HG02759 (cell line): ENCODE measurements around the gene PPP1R27.
"Not testable (repeated sequence)": the region's sequence is repeated elsewhere in the genome, so short reads cannot be mapped to it uniquely, and the experiment has no call there.

ENCODE experiments used
- ATAC-seq: cut with Tn5 transposase; IDR thresholded peaks from one replicate; pipeline ENCODE4 v1.9.1; 2021; ENCODE audit warnings: mild to moderate bottlenecking, moderate library complexity; ENCODE audit not compliant: unreplicated experiment

Gene PPP1R27

DNA sequence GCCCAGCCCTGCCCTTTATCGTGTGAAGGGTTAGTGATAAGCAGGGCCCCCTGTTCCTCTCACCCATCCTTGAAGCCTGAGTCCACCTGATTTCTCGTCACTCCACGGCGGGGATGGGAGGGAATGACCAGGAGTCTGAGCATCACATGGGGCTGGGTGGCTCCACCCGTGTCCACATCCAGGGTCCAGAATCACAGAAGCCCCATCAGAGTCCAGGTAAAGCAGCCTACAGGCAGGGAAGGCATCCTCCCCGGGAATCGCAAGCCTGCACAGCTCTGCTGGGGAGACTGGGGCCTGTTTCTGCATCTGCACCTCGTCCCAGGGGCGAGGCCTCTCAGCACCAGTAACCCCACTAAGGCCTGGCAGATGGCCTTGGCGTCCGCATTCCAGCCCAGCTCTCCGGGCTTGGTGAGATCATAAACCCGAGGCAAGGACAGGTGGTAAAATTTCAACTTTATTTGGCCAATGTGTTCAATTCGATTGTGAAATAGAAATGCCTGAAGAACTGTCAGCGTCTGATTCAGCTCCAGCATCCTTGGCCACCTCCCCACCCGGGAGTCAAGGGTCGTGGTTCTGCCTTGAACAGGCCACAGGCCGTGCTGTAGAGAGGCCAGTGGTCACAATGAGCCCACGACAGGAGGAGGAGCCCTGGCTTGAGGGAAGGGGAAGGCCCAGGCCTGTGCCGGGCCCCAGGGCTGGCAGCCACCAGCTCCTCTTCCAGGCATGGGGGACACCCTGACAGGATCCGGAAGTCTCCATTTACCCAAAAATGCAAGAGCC, 8.1 kb upstream of the PPP1R27 start:
- ATAC-seq = no peak

DNA sequence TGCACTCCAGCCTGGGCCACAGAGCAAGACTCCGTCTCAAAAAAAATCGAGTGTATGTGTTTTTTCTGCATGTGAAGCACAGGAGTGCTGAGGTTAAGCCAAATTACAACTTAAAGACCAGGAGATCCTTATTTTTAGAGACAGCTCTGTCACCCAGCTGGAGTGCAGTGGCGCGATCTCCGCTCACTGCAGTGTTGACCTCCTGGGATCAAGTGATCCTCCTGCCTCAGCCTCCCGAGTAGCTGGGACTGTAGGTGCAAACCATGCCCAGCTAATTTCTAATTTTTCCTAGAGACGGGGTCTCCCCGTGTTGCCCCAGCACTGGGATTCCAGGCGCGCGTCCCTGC, 7.5 kb upstream of the PPP1R27 start:
- no peak for ATAC-seq

DNA sequence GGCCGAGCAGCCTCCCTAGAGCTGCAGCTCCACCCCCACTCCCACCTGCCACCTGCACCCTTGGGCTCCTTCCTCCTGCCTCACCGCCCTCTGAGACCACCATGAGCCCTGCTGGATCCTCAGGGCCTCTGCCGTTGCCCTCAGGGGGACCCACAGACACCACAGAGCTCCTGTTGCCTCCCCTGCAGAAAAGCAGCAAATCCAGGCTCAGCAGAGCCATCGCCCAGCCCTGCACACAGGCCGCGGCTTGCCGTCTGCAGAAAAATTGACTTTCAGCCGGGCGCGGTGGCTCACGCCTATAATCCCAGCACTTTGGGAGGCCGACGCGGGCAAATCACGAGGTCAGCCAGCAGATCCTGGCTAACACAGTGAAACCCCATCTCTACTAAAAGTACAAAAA, 7.0 kb upstream of the PPP1R27 start:
- no peak for ATAC-seq

DNA sequence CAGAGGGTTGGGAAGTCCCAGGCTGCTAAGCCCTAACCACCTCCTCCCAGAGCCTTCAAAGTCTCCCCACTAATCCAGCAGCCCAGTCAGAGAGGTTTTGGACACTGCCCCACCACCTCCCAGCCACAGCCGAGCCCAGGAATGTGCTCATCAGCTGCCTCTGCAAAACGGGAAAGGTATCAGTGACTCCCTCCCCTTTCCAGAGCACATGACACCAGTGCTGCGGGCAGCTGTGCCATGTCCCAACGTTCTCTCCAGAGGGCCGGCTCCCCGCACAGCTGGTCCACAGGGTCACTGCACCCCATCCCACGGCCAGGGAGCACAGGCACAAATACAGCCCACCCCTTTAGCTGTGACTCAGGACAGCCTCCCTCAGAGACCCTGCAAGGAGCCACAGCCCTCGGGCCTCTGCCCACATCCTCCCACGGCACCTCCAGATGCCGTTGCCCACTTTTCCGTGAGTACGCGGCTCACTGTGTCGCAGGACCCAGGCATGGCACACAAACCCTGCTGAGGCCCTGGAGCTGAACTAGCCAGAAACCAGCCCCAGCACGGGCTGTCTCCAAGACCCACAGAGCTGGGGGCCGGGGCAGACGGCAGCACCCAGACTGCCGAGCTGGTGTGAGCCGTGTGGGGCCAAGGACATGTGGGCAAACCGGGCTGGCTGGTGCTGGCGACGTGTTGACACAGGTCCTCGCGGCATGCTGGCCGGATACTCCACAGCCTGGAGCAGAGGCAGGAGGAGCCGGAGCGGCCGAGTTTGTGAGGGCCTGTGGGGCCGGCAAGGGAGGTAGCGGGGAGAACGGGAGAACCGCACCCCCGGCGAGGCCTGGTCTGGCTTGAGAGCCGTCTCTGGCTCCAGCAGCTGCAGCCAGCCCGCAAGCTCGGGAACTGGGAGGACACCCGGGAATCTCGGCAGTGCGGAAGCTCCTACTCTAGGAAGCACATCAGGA, 6.3 kb upstream of the PPP1R27 start:
- ATAC-seq = no peak

DNA sequence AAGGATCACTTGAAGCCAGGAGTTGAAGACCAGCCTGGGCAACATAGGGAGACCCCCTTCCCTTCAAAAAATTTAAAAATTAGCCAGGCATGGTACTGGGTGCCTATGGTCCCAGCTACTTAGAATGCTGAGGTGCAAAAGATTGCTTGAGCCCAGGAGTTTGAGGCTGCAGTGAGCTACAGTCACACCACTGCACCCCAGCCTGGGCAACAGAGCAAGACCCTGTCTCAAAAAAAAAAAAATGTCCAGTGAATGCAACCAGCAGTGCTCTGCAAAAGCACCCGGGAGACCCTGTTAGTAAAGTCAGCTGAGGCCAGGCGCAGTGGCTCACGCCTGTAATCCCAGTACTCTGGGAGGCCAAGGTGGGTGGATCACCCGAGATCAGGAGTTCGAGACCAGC, 5.2 kb upstream of the PPP1R27 start:
- ATAC-seq = not testable (repeated sequence)

DNA sequence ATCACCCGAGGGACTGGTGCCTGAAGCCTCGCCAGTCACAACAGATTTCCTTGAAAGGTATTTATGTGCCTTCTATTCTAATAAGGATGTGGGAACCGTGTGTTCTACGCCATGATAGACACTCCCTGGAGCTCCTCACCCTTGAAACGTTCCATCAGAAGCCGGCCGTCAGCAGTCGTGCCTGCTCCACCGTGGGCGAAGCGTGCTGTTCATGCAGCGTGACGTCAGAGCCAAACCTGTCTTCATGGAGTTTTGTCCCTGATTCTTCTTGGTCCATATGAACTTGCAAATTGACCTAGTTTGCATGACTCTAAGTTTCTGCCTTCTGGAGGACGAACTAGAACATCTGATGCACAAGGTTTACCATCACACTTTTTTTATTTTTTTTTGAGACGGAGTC, 4.5 kb upstream of the PPP1R27 start:
- ATAC-seq = no peak

DNA sequence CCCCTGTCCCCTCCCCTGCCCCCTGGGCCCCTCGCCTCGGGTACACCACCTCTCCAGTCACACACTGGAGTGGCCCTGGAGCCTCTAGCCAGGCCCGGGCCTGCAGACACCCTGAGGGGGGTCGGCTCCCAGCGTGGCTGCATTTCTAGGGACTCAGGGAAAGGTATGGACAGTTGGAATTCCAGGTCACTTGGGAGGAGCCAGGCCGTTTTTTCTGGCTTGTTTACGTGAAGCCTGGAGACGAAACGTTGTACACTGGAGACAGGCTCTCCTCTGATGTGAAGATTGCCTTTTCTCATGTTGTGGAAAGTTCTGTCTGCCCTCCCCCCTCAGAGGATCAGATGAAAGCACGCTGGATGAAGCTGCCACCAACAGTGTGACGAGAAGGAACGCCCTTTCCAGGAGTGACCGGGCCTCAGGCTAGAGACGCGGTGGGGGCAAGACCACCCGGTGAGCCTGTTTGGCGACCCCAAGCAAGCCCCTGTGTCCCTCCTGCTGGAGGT, 4.0 kb upstream of the PPP1R27 start:
- no peak for ATAC-seq

DNA sequence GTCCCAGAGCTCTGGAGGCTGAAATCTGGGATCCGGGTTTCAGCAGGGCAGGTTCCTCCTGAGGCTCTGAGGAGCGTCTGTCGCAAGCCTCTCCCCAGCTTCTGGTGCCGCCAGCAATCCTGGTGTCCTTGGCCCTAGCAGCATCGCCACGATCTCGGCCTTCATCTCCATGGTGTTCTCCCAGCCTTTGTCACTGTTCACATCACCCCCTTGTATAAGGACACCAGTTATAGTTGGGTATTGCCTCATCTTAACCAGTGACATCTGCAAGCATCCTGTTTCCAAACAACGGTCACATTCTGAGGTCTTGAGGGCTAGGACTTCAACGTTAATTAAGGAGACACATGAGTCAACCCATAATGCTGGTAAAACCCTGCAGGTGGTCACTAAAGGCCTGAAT, 2.8 kb upstream of the PPP1R27 start:
- no peak for ATAC-seq

DNA sequence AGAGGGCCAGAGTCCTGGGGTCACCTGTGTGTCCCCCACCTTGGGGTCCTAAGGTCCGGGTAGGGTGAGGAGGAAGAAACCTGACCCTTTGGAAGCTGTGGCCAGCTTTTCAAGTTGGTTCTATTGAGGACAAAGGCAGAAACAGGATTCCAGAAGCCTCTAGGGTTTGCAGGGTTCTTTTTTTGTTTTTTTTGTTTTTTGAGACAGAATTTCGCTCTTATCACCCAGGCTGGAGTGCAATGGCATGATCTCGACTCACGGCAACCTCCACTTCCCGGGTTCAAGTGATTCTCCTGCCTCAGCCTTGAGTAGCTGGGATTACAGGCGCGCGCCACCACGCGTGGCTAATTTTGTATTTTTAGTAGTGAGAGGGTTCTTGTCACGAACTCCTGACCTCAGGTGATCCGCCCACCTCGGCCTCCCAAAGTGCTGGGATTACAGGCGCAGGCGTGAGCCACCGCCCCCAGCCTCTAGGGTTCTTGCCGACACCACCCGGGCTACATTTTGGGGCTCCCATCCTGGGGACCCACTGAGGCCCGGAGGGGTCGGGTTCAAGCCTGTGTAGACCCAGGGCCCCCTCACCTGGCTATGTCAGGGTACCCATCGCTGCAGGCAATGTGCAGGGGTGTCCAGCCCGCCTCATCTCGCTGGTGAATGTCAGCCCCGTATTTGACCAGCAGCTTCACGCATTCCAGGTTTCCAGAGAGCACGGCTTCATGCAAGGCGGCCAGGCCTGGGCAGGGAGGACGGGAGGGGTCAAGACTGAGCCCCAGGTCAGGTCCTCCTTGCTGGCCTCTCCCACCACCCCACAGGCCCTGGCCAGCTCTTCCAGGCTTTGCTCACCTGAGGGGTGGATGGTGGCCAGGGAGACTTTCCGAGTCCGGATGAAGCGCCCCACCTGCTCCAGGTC, 674 bp downstream of the PPP1R27 start:
- ATAC-seq = no peak

DNA sequence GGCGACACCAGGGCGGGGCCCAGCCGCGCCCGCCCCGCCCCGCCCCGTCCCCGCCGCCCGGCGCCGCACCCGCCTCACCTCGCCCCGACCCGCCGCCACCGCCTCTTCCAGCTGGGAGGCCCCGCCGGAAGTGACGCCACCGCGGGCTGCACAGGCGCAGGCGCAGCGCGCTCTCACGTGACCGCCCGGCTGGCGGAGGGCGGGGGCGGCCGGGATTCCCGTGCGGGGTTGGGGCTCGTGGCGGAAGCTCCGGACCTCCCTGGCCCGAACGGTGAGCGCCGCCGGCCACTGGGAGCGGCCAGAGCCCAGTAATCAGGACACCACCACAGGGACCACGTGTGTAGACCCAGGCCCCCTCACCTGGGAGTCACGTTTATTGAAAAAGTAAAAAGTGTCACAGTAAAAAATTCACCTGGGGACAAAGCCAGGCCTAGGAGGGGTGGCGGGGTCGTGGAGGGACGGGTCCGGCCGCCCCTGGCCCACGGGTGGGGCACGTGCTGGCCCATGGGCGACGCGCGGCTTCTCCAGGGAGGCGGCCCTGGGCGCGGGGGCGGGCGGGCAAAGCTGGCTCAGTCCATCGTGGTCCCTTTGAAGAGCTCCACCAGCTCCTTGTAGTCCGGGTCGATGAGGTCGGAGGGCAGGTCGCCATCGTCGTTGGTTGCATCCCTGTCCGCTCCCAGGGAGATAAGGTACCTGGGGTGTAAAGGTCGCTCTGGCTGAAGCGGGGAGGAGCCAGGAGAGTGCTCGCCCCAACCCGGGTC, 1.5 kb downstream of the PPP1R27 start, which contains the start of gene MCRIP1:
Gene MCRIP1, minus strand, starts transcription at position 132 of the 761 bp plus-strand sequence. CDS start 8,785 bp downstream, outside the sequence.
- peak; percentile 78 for ATAC-seq

DNA sequence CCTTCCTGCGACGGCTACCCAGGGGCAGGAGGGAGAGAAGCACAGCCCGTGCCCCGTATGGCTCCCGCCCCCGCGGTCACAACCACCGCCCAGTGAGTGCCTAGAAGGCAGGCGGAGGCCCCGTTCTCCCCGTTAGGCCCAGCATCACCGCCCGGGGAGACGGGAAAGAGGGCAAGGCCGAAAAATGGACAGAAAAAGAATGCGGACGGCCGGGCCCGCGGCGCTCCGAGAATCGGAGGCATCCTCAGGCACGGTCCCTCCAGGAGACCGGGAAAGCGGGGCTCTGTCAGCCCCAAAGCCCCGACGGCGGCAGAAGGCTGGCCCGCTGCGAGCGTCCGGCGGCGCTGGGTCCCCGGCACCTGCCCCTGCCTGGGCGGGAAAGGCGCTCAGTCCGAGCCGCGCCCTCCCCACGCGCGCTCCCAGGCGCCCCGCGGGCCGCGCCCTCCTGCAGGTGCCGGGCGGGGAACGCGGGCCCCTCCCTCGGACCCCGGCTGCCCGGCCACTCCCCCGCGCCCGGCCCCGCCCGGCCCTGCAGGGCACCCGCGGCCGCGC, 2.2 kb downstream of the PPP1R27 start:
- ATAC-seq = peak; percentile 9

DNA sequence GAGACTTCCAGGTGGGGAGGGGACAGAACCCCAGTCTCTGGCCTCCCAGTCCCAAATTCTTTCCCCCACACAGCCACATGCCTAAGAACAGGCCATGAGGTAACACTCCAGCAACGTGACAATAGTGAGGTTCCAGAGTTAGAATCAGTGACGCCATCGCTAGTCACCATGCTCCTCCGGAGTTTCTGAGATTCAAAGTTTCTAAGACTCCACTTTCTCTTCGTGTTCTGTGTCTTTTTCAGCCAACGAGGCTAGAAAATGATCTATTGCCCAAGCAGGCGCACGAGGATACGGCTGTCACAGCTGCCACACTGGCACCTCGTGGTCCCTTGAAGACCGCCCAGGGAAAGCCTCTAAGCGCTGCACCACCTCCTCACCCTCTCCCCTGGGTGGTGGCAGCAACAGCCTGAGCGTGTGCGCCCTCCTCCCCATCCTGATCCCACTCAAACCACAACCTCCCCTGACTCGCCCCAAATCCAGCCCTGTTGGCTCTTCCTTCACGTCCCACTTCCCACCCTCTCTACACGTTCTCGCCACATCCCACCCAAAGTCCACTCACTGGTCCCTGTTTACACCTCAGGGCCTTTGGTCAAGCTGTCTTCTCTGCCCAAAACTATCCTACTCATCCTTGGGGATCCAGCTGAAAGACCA, 2.8 kb downstream of the PPP1R27 start:
- no peak for ATAC-seq

DNA sequence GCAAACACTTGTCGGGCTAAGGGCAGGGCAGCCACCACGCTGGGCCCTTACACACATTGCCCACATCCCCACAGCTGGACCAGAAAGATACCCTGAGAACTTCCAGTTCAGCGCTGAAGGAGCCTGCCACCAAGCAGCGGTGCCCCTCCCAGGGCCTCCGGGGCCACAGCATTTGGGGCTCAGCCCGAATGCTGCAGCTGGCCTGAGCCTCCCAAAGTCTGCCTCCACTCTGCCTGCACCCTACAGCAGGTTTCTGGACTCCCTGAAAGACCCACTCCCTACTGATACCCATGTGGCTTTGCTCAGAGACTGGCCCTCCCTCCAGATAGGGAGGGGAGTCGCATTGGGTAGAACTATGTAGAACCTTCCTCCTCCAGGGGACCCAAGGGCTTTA, 3.3 kb downstream of the PPP1R27 start:
- ATAC-seq = no peak

DNA sequence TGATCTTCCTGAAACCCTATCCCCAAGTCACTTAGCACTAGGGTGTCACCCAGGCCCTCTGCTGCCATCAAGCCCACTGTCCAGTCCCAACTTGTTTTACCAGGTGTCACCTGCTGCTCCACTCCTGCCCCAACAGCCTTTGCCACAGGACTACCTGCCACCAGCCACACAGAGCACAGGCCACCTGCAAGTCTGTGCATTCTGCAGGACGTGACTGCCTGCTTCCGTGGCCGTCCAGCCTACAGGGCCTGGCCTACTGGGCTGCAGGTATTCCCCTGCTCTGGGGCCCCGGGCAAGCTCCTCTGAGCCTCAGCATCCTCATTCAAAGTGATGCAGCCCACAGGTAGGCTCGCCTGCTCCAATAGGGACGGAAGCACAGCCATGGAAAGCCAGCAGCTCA, 5.0 kb downstream of the PPP1R27 start:
- ATAC-seq = no peak

DNA sequence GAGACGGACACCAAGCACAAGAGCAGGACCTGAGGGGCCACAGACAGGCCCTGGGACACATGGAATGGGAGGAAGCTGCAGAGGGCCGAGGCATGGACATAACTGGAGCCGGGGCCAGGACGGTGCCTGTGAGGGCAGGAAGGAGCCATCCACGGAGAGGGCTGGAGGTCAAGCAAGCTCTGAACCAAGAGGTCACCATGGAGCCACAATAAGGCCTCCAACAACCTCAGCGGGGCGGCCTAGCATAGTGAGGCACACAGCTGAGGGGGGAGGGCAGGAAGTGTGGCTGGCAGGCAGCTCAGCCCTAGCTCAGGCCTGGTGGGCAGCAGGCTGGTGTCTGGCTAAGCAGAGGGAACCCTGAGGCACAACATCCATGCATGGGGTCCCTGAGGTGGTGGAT, 6.2 kb downstream of the PPP1R27 start:
- no peak for ATAC-seq

DNA sequence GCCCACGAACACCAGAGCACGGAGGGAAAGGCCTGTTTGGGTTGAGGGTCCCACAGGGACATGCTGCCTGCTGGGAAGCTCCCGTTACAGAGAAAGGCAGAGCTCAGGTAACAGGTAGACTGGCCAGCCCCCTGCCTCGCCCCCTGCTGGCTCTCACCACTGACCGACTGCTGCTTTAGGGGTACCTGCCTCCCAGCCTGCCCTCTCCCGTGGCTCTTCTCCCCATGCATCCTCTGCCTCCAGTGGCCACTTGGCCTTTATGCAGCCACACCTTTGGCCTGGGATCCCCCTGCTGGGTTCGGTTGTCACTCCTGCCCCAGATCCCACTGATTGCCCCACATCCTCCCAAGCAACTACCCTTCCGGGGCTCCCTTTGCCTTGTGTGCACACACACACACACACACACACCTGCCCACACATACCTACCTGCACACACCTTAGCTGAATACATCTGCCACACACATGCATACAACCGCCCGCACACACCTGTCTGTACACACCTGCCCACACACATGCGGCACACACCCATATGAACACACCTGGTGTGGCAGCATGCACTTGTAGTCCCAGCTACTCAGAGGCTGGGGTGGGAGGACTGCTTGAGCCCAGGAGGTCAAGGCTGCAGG, 8.9 kb downstream of the PPP1R27 start:
- ATAC-seq = no peak

DNA sequence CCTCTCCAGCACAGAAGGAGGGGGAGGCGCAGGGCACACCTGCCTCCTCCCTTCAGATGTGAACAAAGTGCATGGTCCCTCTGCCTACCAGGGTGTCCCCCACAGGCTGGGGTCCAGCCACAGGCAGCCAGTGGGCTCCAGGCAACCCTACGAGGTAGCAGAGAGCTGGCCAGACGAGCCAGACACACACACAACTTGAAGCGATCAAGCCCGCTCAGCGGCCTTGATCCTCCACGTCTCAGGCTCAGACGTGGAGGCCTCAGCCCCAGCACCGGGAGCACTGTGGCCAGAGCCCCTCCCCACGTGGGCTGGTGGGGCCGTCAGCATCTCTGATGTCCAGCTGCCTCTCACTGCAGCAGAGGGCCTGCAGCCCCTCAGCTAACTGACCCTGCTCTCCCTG, 10.3 kb downstream of the PPP1R27 start:
- no peak for ATAC-seq

DNA sequence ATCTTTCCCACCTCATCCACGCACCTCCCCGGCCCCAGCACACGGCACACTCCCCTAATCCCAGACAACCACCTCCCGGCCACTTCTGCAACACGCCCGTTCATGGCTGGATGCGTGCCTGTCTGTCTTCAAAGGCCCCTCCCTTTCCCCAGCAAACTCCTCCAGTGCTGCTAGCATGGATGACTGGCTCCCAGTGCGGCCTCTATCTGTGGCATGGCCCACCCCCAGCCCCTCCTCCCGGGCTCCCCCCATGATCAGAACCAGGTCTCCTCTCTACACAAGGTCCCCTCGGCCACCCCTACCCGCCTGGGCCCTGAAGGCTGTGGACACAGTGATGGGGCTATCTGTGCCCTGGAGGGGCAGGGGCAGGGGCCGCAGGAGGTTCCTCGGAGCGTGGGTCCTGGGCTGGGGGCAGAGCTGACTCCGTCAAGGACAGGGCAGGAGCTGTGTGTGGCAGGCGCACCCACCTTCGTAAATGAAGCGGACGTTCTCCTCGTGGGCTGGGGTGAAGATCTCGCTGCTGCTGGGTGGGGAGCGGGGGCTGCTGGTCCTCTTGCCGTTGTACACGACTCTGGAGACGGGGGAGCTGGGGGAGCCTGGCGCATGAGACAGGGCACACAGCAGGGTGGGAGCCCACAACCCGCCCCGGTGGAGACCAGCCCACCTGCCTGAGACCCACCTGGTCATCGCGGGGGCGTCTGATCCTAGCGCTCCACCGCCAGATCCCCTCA, 10.9 kb downstream of the PPP1R27 start:
- ATAC-seq = no peak
